Right ventricle myocardium superior (tissue), 1 donor: ENCODE data around the gene ARL10. TPM values are rescaled to one million over a fixed set of nuclear protein-coding genes. Genes with fewer than 3 reads are reported as not detected.

Experiments
- ATAC-seq: fragments of 200-7000 bp; cut with Tn5 transposase; one replicate; pipeline ENCODE4 v1.9.1; 2020; ENCODE audit warnings: mild to moderate bottlenecking; ENCODE audit not compliant: poor library complexity
- DNase-seq: peaks from one replicate; pipeline ENCODE4 v3.0.0-alpha.2; 2020
- intact Hi-C: fragments of 100-400 bp; cut with DNase I; formaldehyde crosslinking; loops from one replicate; pipeline ENCODE4 v1.11.2; 2022
- total RNA-seq: library from RNA; stranded (reverse); fragmentation: NEBNext Ultra II Directional; extraction: Animal tissue kit (Norgen Biotek cat#: 25700); gene quantifications from one replicate; pipeline ENCODE4 v1.2.1, GENCODE V29; 2021
- donor health status: DM: no; HTN: yes; CAD: no; lungs with severe emphysema.

Gene ARL10
- total RNA-seq, 1 donor from 2014 or later = 5.5 TPM

DNA sequence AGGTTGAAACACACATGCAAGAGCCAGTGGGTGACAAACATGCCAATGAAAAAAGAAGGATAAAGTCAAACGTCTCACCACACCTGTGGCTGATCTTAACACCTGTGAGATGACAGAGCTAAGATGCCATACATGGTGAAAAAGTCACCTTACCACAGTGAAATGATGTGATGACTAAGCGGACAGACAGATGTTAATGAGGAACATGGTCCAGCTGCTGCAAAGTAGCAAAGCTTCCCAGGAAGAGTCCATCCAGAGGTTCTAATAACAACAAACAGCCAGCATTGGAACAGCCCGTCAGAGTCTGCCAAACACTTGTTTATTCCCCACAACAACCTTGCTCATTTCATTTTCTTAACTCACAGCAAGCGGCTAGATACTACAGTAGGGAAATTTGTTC, 5.6 kb upstream of the ARL10 start:
- intact Hi-C loops = no loop called here
- ATAC-seq = no peak

GRCh38 chr5:176360894-176361436, 4.3 kb upstream of the ARL10 start:
- ATAC-seq (peak; percentile 6), DNase-seq (no peak)
- intact Hi-C loops = no loop called here

More for the DNA sequence above, 5.6 kb upstream of the ARL10 start:
- DNase-seq = no peak

GRCh38 chr5:176361437-176362232, 3.7 kb upstream of the ARL10 start, which contains the start of gene KIAA1191:
TSS of gene KIAA1191 (minus strand) at chr5:176361764. CDS start at chr5:176359508, 2,256 bp downstream.
- ATAC-seq (peak; percentile 97), DNase-seq (peak; percentile 98)
- intact Hi-C loops = no loop called here

DNA sequence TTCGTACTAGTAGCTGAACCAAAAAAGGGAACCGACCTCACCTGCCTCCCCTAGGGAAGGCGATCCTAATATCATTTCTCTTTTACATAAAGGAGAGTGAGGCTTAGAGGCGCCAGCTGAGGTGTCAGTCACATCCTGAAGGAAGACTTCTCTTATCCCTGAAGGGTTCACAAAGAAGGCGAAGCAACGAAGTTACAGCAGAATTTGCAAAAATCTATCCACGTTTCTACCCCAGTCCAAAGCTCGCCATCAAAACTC, 3.1 kb upstream of the ARL10 start:
- ATAC-seq = no peak
- intact Hi-C loops = no loop called here

GRCh38 chr5:176364765-176365350, 429 bp upstream of the ARL10 start:
- ATAC-seq = no peak
- no peak for DNase-seq
- intact Hi-C loops = no loop called here

More for the DNA sequence above, 3.1 kb upstream of the ARL10 start:
- no peak for DNase-seq

DNA sequence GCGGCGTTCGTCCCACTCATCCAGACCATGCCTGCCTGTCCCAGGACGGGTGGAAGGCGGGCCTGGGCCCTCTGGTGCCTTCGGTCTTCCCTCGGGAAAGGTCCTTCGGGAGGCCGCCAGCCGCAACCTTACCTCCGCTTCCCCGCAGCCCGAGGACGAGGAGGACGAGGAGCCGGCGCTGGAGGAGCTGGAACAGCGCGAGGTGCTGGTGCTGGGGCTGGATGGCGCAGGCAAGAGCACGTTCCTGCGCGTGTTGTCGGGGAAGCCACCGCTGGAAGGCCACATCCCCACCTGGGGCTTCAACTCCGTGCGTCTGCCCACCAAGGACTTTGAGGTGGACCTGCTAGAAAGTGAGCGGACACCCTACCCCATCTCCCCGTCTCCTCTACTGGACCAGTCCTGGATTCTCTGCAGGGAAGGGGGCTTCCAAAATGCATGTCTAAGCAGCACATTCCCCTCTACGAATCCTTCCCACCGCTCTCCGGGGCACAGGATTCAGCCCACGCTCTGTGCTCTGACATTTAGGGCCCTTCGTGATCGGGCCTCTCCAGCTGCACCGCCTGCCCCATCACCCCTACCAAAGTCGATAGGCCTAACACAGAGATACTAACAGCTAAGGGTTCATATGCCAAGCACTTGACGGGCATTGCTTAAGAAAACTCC, 1.1 kb downstream of the ARL10 start:
- intact Hi-C loops = no loop called here
- DNase-seq (no peak), ATAC-seq (no peak)

DNA sequence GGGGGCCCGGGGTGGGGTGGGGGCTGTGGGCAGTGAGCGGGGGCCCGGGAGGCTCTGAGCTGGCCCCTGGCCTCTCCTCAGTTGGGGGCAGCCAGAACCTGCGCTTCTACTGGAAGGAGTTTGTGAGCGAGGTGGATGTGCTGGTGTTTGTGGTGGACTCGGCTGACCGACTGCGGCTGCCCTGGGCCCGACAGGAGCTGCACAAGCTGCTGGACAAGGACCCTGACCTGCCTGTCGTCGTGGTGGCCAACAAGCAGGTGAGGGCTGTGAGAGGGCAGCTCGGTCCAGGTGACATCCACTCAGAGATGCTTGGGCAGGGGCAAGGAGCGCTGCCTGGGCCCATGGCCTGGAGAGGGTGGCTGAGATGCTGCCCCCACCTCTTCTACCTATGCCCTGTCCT, 3.4 kb downstream of the ARL10 start:
- ATAC-seq = no peak
- no peak for DNase-seq
- intact Hi-C loops = no loop called here

GRCh38 chr5:176369934-176370711, 4.8 kb downstream of the ARL10 start:
- ATAC-seq (peak; percentile 6), DNase-seq (no peak)
- intact Hi-C loops = no loop called here

DNA sequence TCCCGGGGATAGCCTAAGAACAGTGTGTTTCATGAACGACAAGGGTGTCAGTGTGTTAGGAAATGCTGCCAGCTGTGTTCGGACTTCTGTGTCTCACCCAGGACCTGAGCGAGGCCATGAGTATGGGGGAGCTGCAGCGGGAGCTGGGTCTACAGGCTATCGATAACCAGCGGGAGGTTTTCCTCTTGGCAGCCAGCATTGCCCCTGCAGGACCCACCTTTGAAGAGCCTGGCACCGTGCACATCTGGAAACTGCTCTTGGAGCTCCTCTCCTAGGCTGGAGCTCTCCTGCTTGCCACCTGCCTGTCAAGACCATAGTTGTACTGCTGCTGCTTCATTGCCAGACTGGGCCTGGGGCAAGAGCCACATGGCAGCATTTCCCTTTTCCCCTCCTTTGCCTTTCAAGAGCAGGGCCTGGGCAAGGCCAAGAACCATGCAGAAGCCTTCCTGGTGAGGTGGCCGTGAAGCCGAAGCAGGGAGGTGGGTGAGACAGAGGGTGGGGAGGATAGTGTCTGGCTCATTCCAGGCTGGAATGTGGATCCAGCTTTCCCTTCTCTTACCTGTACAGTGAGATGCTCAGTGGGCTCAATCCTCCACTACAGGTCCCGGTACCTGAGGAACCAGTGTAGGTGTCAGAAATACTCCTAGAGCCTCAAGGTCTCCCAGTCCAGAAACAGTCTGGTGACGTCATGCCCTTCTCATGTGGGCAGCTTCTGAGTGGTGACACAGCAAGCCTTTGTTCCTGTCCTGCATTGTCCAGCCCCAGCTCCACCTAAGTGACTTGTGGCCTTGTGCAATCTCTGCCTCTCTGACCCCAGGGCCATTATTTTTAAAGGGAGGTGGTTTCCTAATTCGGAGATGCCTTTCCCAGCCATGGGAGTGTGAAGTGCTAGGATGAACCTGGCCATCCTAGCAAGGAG, 6.6 kb downstream of the ARL10 start:
- intact Hi-C loops = no loop called here
- ATAC-seq (peak; percentile 21), DNase-seq (no peak)

DNA sequence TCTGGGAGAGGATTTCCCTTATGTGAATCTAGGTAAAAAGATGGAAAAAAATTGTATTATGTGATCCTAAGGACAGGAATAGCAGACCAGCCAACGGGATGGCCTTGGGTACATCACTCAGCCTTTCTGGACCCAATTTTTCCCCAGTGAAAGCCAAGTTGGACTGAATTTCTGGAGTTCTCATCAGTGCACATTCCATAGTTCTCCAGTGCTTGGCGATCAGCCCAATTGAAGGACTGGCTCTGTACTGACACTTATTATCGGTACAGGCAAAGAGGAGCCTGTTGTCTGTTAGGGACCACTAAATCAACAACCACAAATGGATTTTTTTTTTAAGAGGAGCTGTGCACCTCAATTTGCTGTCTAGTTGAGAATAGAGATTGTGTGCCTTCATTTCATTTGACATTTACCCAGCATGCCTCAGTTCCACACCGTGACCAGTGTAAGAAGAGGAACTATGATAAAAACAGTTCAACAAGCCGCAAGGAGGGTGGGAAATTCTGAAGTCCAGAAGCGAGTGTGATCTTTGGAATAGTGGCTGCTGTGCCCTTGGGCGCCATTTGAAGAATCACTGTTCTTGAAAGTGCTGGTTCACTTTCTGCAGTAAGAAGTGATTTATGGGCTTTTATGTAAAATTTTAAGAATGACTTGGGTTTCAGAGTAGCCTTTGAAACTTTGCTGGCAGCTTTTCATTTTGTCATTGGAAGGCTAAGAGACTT, 8.0 kb downstream of the ARL10 start:
- no peak for DNase-seq
- intact Hi-C loops = no loop called here
- ATAC-seq = peak; percentile 74

- no peak for DNase-seq
These were observed 14.6 kb downstream of the ARL10 start for GRCh38 chr5:176379881-176380280.

DNA sequence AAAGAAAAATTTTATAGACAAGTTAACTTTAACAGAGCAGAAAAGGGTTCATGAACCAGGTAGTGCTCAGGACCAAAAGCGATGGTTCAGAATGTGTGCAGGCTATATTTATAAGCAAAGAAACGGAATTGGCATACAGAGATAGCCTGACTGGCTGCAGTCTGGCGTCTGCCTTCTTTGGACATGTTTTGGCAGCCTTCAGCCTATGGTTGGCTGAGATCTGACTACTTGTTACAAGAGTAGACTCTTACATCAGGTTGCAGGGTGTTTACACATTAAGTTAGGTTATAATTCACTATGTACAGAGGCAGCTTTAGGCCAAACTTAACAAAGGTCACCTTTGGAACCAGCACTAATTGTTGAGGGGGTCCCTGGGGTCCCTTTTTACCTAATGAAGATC, 16.1 kb downstream of the ARL10 start:
- no peak for DNase-seq
- intact Hi-C loops = no loop called here
- ATAC-seq = peak; percentile 93

More at GRCh38 chr5:176379881-176380280, 14.6 kb downstream of the ARL10 start:
- ATAC-seq = no peak
- intact Hi-C loops = no loop called here

- intact Hi-C loops = no loop called here
- ATAC-seq = peak; percentile 30
- no peak for DNase-seq
These were observed 16.7 kb downstream of the ARL10 start for GRCh38 chr5:176381979-176382378.

DNA sequence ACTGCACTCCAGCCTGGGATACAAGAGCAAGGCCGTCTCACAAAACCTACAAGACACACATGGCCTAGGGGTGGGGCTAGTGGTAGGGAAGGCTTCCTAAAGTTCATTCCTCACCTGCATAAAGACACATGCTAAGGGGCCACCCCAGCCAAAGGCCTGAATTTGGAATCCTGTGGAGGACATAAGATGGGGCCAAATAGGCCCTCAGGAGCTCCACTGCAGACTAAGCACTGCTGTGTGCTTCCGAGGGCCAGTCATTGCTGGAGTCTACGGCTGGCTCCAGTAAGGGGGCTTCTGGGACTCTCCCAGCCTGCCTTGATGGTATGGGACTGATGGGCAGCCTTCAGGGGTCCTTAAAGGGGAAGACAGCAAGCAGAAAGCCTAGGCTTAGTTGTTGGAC, 17.4 kb downstream of the ARL10 start:
- intact Hi-C loops = no loop called here
- DNase-seq = no peak
- ATAC-seq = no peak

DNA sequence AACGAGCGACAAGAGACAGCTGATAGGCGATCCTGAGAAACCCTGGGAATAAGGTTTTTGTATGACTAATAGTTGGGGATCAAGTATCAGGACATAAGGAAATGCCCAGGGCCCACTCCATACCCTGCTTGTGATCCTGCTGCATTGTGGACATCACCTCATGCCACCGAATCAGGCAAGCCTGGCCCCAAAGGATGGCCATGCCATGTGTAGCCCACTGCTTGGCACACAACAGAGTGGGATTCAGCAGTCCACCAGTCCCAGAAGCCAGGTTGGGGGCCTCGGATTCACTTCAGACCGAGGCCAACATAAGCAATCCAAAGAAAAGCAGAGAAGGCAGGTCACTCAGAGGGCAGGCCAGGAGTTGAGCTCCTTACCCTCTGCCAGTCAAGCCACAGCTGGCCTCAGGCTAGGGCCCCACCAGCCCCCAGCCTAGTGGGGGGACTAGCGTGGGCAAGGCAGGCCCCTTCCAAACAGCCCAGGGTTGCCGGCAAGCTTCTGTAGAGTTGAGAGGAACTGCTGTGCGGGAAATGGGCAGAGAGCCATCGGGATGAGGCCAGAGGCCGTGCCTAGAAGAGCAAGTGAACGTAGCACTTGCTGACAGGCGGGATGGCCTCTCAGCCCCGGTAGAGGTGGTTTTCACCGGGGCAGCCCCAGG, 18.1 kb downstream of the ARL10 start:
- ATAC-seq = no peak
- no peak for DNase-seq
- intact Hi-C loops = no loop called here

GRCh38 chr5:176383961-176384360, 18.7 kb downstream of the ARL10 start:
- DNase-seq (no peak), ATAC-seq (no peak)
- intact Hi-C loops = no loop called here

- ATAC-seq (no peak), DNase-seq (no peak)
- intact Hi-C loops = no loop called here
These were observed 19.2 kb downstream of the ARL10 start for GRCh38 chr5:176384366-176384930.
